ENCODE data around the gene CACFD1. TPM values are rescaled to one million over a fixed set of nuclear protein-coding genes. Genes with fewer than 3 reads are reported as not detected.
A peak's percentile ranks its signal among the peaks of the same experiment; 100 is the strongest.
"Not testable (repeated sequence)": the region's sequence is repeated elsewhere in the genome, so short reads cannot be mapped to it uniquely, and the experiment has no call there.

Gene CACFD1
- total and polyA plus RNA-seq, 2 of the 13 experiments (the other 11 are each of a cell fraction or from before 2014, with no cell fraction given), result 13.8 to 14.6 TPM

DNA sequence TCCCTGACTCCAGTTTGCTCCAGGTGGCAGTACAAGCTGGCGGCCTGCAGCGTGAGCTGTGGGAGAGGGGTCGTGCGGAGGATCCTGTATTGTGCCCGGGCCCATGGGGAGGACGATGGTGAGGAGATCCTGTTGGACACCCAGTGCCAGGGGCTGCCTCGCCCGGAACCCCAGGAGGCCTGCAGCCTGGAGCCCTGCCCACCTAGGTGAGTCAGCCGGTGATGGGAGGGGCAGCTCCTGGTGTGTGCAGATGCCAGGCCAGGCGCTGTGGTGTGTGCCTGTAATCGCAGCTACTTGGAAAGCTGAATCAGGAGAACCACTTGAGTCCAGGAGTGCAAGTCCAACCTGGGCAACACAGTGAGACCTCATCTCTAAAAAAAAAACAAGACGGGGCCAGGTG, 10.0 kb upstream of the CACFD1 start:
- POLR2A ChIA-PET, result interaction anchor here (1.4 to 2.1 kb wide), 3 partner anchors 9 to 32 kb away, joined by 3 to 15 read pairs (median 4); partner anchors contain the start of genes CACFD1 and REXO4
- H3K4me2 ChIP-seq (ENCODE audit: low read depth, low read length), result no peak overlapping the region

DNA sequence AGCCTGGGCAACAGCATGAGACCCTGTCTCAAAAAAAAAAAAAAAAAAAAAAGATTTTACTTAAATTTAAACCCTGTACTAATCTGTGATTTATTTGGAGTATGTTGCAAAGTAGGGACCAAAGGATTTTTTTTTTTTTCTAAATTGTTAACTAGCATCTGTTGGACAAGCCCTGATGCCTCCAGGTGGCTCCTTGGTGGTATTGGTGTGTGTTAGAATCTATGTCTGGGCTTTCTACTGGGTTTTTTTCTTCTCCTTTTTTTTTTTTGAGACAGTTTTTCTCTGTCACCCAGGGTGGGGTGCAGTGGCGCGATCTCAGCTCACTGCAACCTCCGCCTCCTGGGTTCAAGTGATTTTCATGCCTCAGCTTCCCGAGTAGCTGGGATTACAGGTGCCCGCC, 7.9 kb upstream of the CACFD1 start:
- H2AFZ ChIP-seq (ENCODE audit: low read length); FAIRE-seq; H3K4me2 ChIP-seq (ENCODE audit: low read depth, low read length); H3K36me3 ChIP-seq (replicated peaks in 1 of 2; ENCODE audit: control insufficient read depth in 1 of 2, insufficient read depth in 2 of 2, low read length in 2 of 2); H3K4me3 ChIP-seq (replicated peaks in 1 of 3; ENCODE audit: insufficient read depth in 1 of 3, low read depth in 2 of 3, low read length in 3 of 3); H3K27me3 ChIP-seq (ENCODE audit: control insufficient read depth in 1 of 2, insufficient read depth in 2 of 2, low read length in 2 of 2); BruUV-seq (replicated peaks); CTCF ChIA-PET (ENCODE audit: low intra/inter-chr PET ratio, low total read pairs); DNase-seq (ENCODE audit: low spot score); H3K79me2 ChIP-seq (ENCODE audit: insufficient read depth, low read length); H4K20me1 ChIP-seq (ENCODE audit: insufficient read depth, low read length); H3K9me3 ChIP-seq (ENCODE audit: low read length); ATAC-seq; H3K27ac ChIP-seq (ENCODE audit: extremely low read length, insufficient read depth, low read length); H3K9ac ChIP-seq (ENCODE audit: insufficient read depth, low read depth, low read length); in situ Hi-C loops (cut with HindIII; ENCODE audit: extremely low pct_ligation_motif_present, low pct_unique_long_range_greater_than_20kb); POLR2A ChIA-PET; intact Hi-C loops (cut with micrococcal nuclease; ENCODE audit: unreplicated experiment): not testable (repeated sequence)
- 84% methylated on average over 5 of the region's 5 CpGs for whole genome bisulfite sequencing (ENCODE audit: low lambda C conversion rate)
- H3K4me1 ChIP-seq (ENCODE audit: insufficient read depth, low read length), result peaks cover 29% of the 10 kb centered on the region

More for the DNA sequence above, 10.0 kb upstream of the CACFD1 start:
- peak; percentile 67 for ATAC-seq
- peaks cover under 1 to 17% of the 10 kb centered on the region in 2 experiments; a peak in 3 of 5 replicates for H3K27me3 ChIP-seq (ENCODE audit: control insufficient read depth in 1 of 2, insufficient read depth in 2 of 2, low read length in 2 of 2)
- no peaks in the 10 kb centered on the region for H3K36me3 ChIP-seq (replicated peaks in 1 of 2; ENCODE audit: control insufficient read depth in 1 of 2, insufficient read depth in 2 of 2, low read length in 2 of 2)
- H4K20me1 ChIP-seq (ENCODE audit: insufficient read depth, low read length), result no peaks in the 10 kb centered on the region
- no peak overlapping the region for H3K9ac ChIP-seq (ENCODE audit: insufficient read depth, low read depth, low read length)
- in situ Hi-C loops (cut with HindIII; ENCODE audit: extremely low pct_ligation_motif_present, low pct_unique_long_range_greater_than_20kb), result no loop called here
- intact Hi-C loops (cut with micrococcal nuclease; ENCODE audit: unreplicated experiment), result no loop called here
- no TSS peak for BruUV-seq (replicated peaks)
- no peak overlapping the region for H2AFZ ChIP-seq (ENCODE audit: low read length)
- no peaks in the 10 kb centered on the region for H3K9me3 ChIP-seq (ENCODE audit: low read length)
- H3K27ac ChIP-seq (ENCODE audit: extremely low read length, insufficient read depth, low read length), result no peak overlapping the region
- no peak overlapping the region; a peak in 1 of 6 replicates for H3K4me3 ChIP-seq (replicated peaks in 1 of 3; ENCODE audit: insufficient read depth in 1 of 3, low read depth in 2 of 3, low read length in 3 of 3)
- no peak for FAIRE-seq
- peak; percentile 50 for DNase-seq (ENCODE audit: low spot score)
- CTCF ChIA-PET (ENCODE audit: low intra/inter-chr PET ratio, low total read pairs), result no interaction called here
- TF ChIP-seq, protein P1, sequence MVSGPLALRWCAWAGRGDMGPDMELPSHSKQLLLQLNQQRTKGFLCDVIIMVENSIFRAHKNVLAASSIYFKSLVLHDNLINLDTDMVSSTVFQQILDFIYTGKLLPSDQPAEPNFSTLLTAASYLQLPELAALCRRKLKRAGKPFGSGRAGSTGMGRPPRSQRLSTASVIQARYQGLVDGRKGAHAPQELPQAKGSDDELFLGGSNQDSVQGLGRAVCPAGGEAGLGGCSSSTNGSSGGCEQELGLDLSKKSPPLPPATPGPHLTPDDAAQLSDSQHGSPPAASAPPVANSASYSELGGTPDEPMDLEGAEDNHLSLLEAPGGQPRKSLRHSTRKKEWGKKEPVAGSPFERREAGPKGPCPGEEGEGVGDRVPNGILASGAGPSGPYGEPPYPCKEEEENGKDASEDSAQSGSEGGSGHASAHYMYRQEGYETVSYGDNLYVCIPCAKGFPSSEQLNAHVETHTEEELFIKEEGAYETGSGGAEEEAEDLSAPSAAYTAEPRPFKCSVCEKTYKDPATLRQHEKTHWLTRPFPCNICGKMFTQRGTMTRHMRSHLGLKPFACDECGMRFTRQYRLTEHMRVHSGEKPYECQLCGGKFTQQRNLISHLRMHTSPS (CRISPR knock-in tag; IDR thresholded peaks at IDR 0.05; ENCODE audit: low read depth), result peak; percentile 91
- TF ChIP-seq ZNF121 (CRISPR knock-in tag; IDR thresholded peaks at IDR 0.05) (peak; percentile 70), FOSL2 (CRISPR knock-in tag; IDR thresholded peaks at IDR 0.05) (peak; percentile 90), CENPT (CRISPR knock-in tag; IDR thresholded peaks at IDR 0.05; ENCODE audit: low read depth) (no peak), ZNF496 (CRISPR knock-in tag; IDR thresholded peaks at IDR 0.05; ENCODE audit: insufficient replicate concordance) (no peak), BRCA1 (CRISPR knock-in tag; IDR thresholded peaks at IDR 0.05) (no peak), SCMH1 (CRISPR knock-in tag; IDR thresholded peaks at IDR 0.05; ENCODE audit: borderline replicate concordance) (no peak), HNRNPL (IDR thresholded peaks at IDR 0.05; ENCODE audit: low read depth, low read length) (peak; percentile 85; the same call in 1 of the 2 replicates), MXI1 (IDR thresholded peaks at IDR 0.05; ENCODE audit: borderline replicate concordance, low read depth, low read length) (peak; percentile 16; the same call in 1 of the 3 replicates), GTF2F1 (IDR thresholded peaks at IDR 0.05; ENCODE audit: low read length) (no peak), SAP130 (CRISPR knock-in tag; IDR thresholded peaks at IDR 0.05; ENCODE audit: low read depth) (peak; percentile 26; the same call in 1 of the 2 replicates), EZH2 (conservative IDR thresholded peaks at IDR 0.05; ENCODE audit: low read depth, low read length) (no peak), ZNF530 (CRISPR knock-in tag; IDR thresholded peaks at IDR 0.05; ENCODE audit: low read depth) (no peak), RXRB (CRISPR knock-in tag; IDR thresholded peaks at IDR 0.05; ENCODE audit: borderline replicate concordance) (no peak)
- TF ChIP-seq, protein P2, sequence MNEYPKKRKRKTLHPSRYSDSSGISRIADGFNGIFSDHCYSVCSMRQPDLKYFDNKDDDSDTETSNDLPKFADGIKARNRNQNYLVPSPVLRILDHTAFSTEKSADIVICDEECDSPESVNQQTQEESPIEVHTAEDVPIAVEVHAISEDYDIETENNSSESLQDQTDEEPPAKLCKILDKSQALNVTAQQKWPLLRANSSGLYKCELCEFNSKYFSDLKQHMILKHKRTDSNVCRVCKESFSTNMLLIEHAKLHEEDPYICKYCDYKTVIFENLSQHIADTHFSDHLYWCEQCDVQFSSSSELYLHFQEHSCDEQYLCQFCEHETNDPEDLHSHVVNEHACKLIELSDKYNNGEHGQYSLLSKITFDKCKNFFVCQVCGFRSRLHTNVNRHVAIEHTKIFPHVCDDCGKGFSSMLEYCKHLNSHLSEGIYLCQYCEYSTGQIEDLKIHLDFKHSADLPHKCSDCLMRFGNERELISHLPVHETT (CRISPR knock-in tag; conservative IDR thresholded peaks at IDR 0.05), result no peak
- H3K79me2 ChIP-seq (ENCODE audit: insufficient read depth, low read length), result no peaks in the 10 kb centered on the region
- WGBS (ENCODE audit: low lambda C conversion rate), result 42% methylated on average over 5 of the region's 12 CpGs
- H3K4me1 ChIP-seq (ENCODE audit: insufficient read depth, low read length), result peaks cover 24% of the 10 kb centered on the region

Measured in HepG2 (cell line).